Spinal cord (tissue), 10 donors: ENCODE data around the gene MYL5. TPM values are rescaled to one million over a fixed set of nuclear protein-coding genes. Genes with fewer than 3 reads are reported as not detected.
A peak's percentile ranks its signal among the peaks of the same experiment; 100 is the strongest.

Experiments used
- DNase-seq, 6 donors: peaks; one replicate each; pipeline versions ENCODE4 v3.0.0 to v3.0.0-alpha.2; 2013 to 2015; ENCODE audit warnings: low spot score in 6 of 6, low read depth in 4 of 6
- H3K27ac ChIP-seq: one replicate; pipeline ENCODE4 v1.5.1; 2013; ENCODE audit warnings: low read depth, low read length, control low read depth
- H3K27me3 ChIP-seq: one replicate; pipeline ENCODE4 v1.6.1; 2013; ENCODE audit warnings: low read length; ENCODE audit not compliant: control insufficient read depth, insufficient read depth
- H3K36me3 ChIP-seq: one replicate; pipeline ENCODE4 v1.6.1; 2013; ENCODE audit warnings: low read length; ENCODE audit not compliant: control insufficient read depth, insufficient read depth
- H3K4me1 ChIP-seq: one replicate; pipeline ENCODE4 v1.6.1; 2013; ENCODE audit warnings: low read length; ENCODE audit not compliant: control insufficient read depth, insufficient read depth
- H3K4me3 ChIP-seq: one replicate; pipeline ENCODE4 v1.5.1; 2013; ENCODE audit warnings: low read depth, low read length, control low read depth
- H3K9me3 ChIP-seq: one replicate; pipeline ENCODE4 v1.6.1; 2013; ENCODE audit warnings: low read length; ENCODE audit not compliant: control insufficient read depth, insufficient read depth
- WGBS: methylation state at CpG from one replicate; pipeline ENCODE4 v1.1.5; 2013; ENCODE audit warnings: missing lambda C conversion rate; ENCODE audit not compliant: insufficient coverage; 5-methylcytosine and 5-hydroxymethylcytosine counted together
- long read RNA-seq, 4 donors: transcript quantifications; one replicate each; lab custom pipeline, GENCODE V29; 2026
- polyA plus RNA-seq, 2 donors: library from polyadenylated mRNA; unstranded; fragments of 120-200 nt; gene quantifications; one replicate each; pipeline ENCODE4 v1.2.1, GENCODE V29; 2013; ENCODE audit not compliant: insufficient read length in 2 of 2
- total RNA-seq, 2 donors: library from RNA; depleted of rRNA in 1 of 2; stranded (reverse); fragments of 120-200 nt in 1 of 2; fragments of >200 nt in 1 of 2; gene quantifications; one replicate each; pipeline versions ENCODE4 v1.2.3 to v1.2.4, GENCODE V29; 2013 to 2014
- donor health status: healthy.

MYL5 gene
- total RNA-seq (10 to 100 TPM in 1 of 2 donors, 1 to 10 TPM in 1; 5.8 to 27.3 TPM), polyA plus RNA-seq (10 to 100 TPM; 15.0 to 21.0 TPM)
- long read RNA-seq, donor 1, partial matches to known transcripts, result 0 of 2 reads
- long read RNA-seq, donor 1, other reads (novel, unspliced or antisense), result 0 of 2 reads
- long read RNA-seq, donor 2, result 0 reads
- long read RNA-seq, donor 3, partial matches to known transcripts, result 0 of 2 reads
- long read RNA-seq, donor 3, other reads (novel, unspliced or antisense), result 0 of 2 reads
- long read RNA-seq, donor 4, result 0 reads

GRCh38 chr4:674172-675035, at the start of gene MYL5, which contains the start of gene ATP5ME:
TSS of gene MYL5 (plus strand) at chr4:674542. CDS start at chr4:678027, 3,485 bp downstream.
TSS of gene ATP5ME (minus strand) at chr4:674276. CDS start at chr4:674247, 29 bp downstream.
- H3K27me3 ChIP-seq, result no peaks in the 10 kb centered on the region
- H3K36me3 ChIP-seq, result peaks cover 36% of the 10 kb centered on the region
- DNase-seq, result peak; percentile 90 to 99 (median 96)
- H3K9me3 ChIP-seq, result no peaks in the 10 kb centered on the region
- H3K27ac ChIP-seq, result peak within 1 kb of the TSS; percentile 57
- WGBS, result under 1% methylated on average over 84 of the region's 84 CpGs
- H3K4me3 ChIP-seq, result peak within 1 kb of the TSS; percentile 67
- H3K4me1 ChIP-seq, result peaks cover 25% of the 10 kb centered on the region

GRCh38 chr4:624705-625590, 49.4 kb upstream of the MYL5 start, which contains the start of gene PDE6B:
TSS of gene PDE6B (plus strand) at chr4:625573. CDS start at chr4:625627, 54 bp downstream.
- H3K4me3 ChIP-seq, result no peak within 1 kb of the TSS
- no peaks in the 10 kb centered on the region for H3K36me3 ChIP-seq
- no peaks in the 10 kb centered on the region for H3K27me3 ChIP-seq
- H3K9me3 ChIP-seq, result no peaks in the 10 kb centered on the region
- H3K27ac ChIP-seq, result no peak within 1 kb of the TSS
- H3K4me1 ChIP-seq, result peaks cover 2% of the 10 kb centered on the region
- DNase-seq, result no peak
- WGBS, result 81% methylated on average over 18 of the region's 21 CpGs

DNA sequence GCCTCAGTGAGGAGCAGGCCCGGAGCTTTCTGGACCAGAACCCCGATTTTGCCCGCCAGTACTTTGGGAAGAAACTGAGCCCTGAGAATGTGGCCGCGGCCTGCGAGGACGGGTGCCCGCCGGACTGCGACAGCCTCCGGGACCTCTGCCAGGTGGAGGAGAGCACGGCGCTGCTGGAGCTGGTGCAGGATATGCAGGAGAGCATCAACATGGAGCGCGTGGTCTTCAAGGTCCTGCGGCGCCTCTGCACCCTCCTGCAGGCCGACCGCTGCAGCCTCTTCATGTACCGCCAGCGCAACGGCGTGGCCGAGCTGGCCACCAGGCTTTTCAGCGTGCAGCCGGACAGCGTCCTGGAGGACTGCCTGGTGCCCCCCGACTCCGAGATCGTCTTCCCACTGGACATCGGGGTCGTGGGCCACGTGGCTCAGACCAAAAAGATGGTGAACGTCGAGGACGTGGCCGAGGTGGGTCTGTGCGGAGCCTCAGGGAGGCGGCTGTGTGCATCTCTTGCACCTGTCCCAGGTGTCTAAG, 48.6 kb upstream of the MYL5 start:
- no peak for DNase-seq
- no peak overlapping the region for H3K4me3 ChIP-seq
- H3K36me3 ChIP-seq, result no peaks in the 10 kb centered on the region
- no peaks in the 10 kb centered on the region for H3K27me3 ChIP-seq
- H3K27ac ChIP-seq, result no peak overlapping the region
- WGBS, result 92% methylated on average over 39 of the region's 39 CpGs
- peaks cover 9% of the 10 kb centered on the region for H3K4me1 ChIP-seq
- no peaks in the 10 kb centered on the region for H3K9me3 ChIP-seq

DNA sequence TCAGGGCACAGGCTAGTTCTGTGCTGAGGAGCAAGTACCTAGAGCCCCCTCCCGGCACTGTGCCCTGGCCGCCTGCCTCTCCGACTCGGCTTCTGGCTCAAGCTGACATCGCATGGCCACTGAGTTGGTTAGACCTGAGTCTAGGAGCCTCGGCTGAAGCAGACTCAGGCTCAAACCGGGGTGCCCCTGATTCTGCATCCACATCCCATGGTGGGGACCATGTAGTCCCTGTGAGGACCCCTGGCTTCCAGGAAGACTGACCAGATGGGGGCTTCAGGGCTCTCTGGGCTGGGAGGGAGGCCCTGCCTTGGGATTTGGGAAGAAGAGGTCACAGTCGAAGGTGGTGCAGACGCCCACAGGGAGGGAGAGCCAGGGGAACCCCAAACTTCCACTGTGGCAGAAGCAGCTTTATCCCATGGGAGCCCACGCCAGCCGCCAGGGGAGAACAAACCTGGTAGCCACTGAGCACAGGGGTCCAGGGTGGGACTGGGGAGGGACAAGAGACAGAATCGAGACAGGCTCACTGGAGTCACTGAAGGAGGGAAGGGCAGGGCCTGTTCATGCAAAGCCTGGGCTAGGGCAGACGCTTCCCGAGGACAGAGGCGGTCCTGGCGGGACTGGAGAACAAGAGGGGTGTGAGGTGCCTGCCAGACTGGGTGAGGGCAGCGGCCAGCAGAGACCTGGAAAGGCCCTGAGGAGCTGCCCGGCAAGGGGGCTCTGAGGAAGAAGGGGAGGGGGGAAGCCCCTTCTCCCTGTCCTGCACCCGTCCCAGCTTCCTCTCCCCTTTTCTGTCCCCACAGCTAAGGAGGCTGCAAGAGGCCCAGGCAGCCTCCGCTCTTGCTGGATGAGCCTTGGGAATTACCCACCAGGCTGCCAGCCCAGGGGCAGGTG, 47.9 kb upstream of the MYL5 start:
- 79% methylated on average over 17 of the region's 20 CpGs for WGBS
- DNase-seq, result no peak

GRCh38 chr4:627347-628125, 46.8 kb upstream of the MYL5 start:
- H3K9me3 ChIP-seq, result no peaks in the 10 kb centered on the region
- no peaks in the 10 kb centered on the region for H3K36me3 ChIP-seq
- no peak overlapping the region for H3K27ac ChIP-seq
- peaks cover 10% of the 10 kb centered on the region for H3K4me1 ChIP-seq
- no peak for DNase-seq
- whole genome bisulfite sequencing, result 75% methylated on average over 15 of the region's 15 CpGs
- H3K4me3 ChIP-seq, result no peak overlapping the region
- no peaks in the 10 kb centered on the region for H3K27me3 ChIP-seq

More for the DNA sequence above, 47.9 kb upstream of the MYL5 start:
- Histone ChIP-seq H3K4me1 (peaks cover 10% of the 10 kb centered on the region), H3K27ac (no peak overlapping the region), H3K36me3 (no peaks in the 10 kb centered on the region), H3K4me3 (no peak overlapping the region), H3K27me3 (no peaks in the 10 kb centered on the region), H3K9me3 (no peaks in the 10 kb centered on the region)

GRCh38 chr4:628311-628741, 46.0 kb upstream of the MYL5 start:
- Histone ChIP-seq H3K9me3 (no peaks in the 10 kb centered on the region), H3K27ac (no peak overlapping the region), H3K4me1 (peaks cover 10% of the 10 kb centered on the region), H3K4me3 (no peak overlapping the region), H3K27me3 (no peaks in the 10 kb centered on the region), H3K36me3 (no peaks in the 10 kb centered on the region)
- no peak for DNase-seq
- WGBS, result 88% methylated on average over 17 of the region's 17 CpGs

- WGBS, result 88% methylated on average over 26 of the region's 27 CpGs
- H3K36me3 ChIP-seq, result no peaks in the 10 kb centered on the region
- no peaks in the 10 kb centered on the region for H3K9me3 ChIP-seq
- peaks cover 10% of the 10 kb centered on the region for H3K4me1 ChIP-seq
- H3K27me3 ChIP-seq, result no peaks in the 10 kb centered on the region
- no peak for DNase-seq
- H3K4me3 ChIP-seq, result no peak overlapping the region
- no peak overlapping the region for H3K27ac ChIP-seq
Observed at GRCh38 chr4:628821-629635, 45.3 kb upstream of the MYL5 start.
